ENCODE data around the gene TTLL7. TPM values are rescaled to one million over a fixed set of nuclear protein-coding genes. Genes with fewer than 3 reads are reported as not detected.

TTLL7 gene
- total RNA-seq, 6 donors from 2014 or later: 7.5 to 44.3 (median 21.9) TPM

DNA sequence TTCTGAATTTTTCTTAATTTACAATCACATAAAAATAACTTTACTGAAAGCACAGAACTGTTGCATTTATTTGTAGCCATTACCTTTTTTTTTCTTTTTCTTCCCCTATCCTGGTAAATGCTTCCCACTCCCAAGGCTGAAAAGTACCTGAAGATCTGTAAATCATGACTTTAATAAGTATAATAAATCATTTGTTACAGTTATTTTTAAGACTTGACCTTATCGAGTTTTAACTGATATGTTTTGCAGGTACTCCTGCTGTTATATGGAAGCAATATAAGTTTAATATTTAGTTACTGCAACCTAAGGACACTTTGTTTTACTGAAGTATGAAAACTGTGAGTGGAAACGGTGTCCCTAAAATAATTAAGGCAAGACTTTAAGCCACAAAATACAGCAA lies 142.6 kb downstream of the TTLL7 start:
- no peak overlapping the region for H3K27ac ChIP-seq
- H3K9me3 ChIP-seq: no peaks in the 10 kb centered on the region
- 81 to 92% methylated on average over 2 of the region's 2 CpGs for WGBS, 2 donors
- no peaks in the 10 kb centered on the region for H3K36me3 ChIP-seq
- ATAC-seq (ENCODE audit: low FRiP score in 2 of 2) (no peak), DNase-seq (no peak)
- no peak for TF ChIP-seq EP300 (IDR thresholded peaks at IDR 0.05)
- TF ChIP-seq, protein P1, sequence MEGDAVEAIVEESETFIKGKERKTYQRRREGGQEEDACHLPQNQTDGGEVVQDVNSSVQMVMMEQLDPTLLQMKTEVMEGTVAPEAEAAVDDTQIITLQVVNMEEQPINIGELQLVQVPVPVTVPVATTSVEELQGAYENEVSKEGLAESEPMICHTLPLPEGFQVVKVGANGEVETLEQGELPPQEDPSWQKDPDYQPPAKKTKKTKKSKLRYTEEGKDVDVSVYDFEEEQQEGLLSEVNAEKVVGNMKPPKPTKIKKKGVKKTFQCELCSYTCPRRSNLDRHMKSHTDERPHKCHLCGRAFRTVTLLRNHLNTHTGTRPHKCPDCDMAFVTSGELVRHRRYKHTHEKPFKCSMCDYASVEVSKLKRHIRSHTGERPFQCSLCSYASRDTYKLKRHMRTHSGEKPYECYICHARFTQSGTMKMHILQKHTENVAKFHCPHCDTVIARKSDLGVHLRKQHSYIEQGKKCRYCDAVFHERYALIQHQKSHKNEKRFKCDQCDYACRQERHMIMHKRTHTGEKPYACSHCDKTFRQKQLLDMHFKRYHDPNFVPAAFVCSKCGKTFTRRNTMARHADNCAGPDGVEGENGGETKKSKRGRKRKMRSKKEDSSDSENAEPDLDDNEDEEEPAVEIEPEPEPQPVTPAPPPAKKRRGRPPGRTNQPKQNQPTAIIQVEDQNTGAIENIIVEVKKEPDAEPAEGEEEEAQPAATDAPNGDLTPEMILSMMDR (IDR thresholded peaks at IDR 0.05): no peak
- TF ChIP-seq POLR2A (IDR thresholded peaks at IDR 0.05): no peak
- TF ChIP-seq POLR2AphosphoS5 (IDR thresholded peaks at IDR 0.05): no peak
- H3K27me3 ChIP-seq: no peaks in the 10 kb centered on the region
- no peak overlapping the region for H3K4me3 ChIP-seq
- H3K4me1 ChIP-seq: peaks cover 0 to 10% (median 0%) of the 10 kb centered on the region in 4 donors

GRCh38 chr1:83854456-83854855 lies 144.5 kb downstream of the TTLL7 start:
- no peaks in the 10 kb centered on the region for H3K9me3 ChIP-seq
- WGBS, 2 donors: 83 to 100% methylated on average over 1 of the region's 1 CpG

GRCh38 chr1:83850834-83851233 lies 148.1 kb downstream of the TTLL7 start:
- TF ChIP-seq, protein P1 (IDR thresholded peaks at IDR 0.05): no peak
- TF ChIP-seq POLR2AphosphoS5 (IDR thresholded peaks at IDR 0.05): no peak
- TF ChIP-seq EP300 (IDR thresholded peaks at IDR 0.05): no peak
- TF ChIP-seq POLR2A (IDR thresholded peaks at IDR 0.05): no peak
- Histone ChIP-seq H3K9me3 (no peaks in the 10 kb centered on the region), H3K27ac (no peak overlapping the region), H3K4me1 (no peaks in the 10 kb centered on the region), H3K36me3 (no peaks in the 10 kb centered on the region), H3K4me3 (no peak overlapping the region), H3K27me3 (no peaks in the 10 kb centered on the region)
- ATAC-seq (ENCODE audit: low FRiP score in 2 of 2) (no peak), DNase-seq (no peak)
- WGBS, 2 donors: 88 to 94% methylated on average over 3 of the region's 3 CpGs

More at GRCh38 chr1:83854456-83854855, 144.5 kb downstream of the TTLL7 start:
- Histone ChIP-seq H3K4me3 (no peak overlapping the region), H3K36me3 (no peaks in the 10 kb centered on the region), H3K27ac (no peak overlapping the region), H3K27me3 (no peaks in the 10 kb centered on the region), H3K4me1 (no peaks in the 10 kb centered on the region)
- ATAC-seq (ENCODE audit: low FRiP score in 2 of 2) (no peak), DNase-seq (no peak)
- TF ChIP-seq EP300 (IDR thresholded peaks at IDR 0.05) (no peak), POLR2AphosphoS5 (IDR thresholded peaks at IDR 0.05) (no peak), POLR2A (IDR thresholded peaks at IDR 0.05) (no peak)
- TF ChIP-seq, protein P1 (IDR thresholded peaks at IDR 0.05): no peak

GRCh38 chr1:83849191-83850061 lies 149.5 kb downstream of the TTLL7 start:
- Histone ChIP-seq H3K4me1 (no peaks in the 10 kb centered on the region), H3K27ac (no peak overlapping the region), H3K36me3 (no peaks in the 10 kb centered on the region), H3K4me3 (no peak overlapping the region), H3K9me3 (no peaks in the 10 kb centered on the region), H3K27me3 (no peaks in the 10 kb centered on the region)
- DNase-seq (no peak), ATAC-seq (ENCODE audit: low FRiP score in 2 of 2) (no peak)
- TF ChIP-seq, protein P1 (IDR thresholded peaks at IDR 0.05): no peak
- TF ChIP-seq EP300 (IDR thresholded peaks at IDR 0.05) (no peak), POLR2A (IDR thresholded peaks at IDR 0.05) (no peak), POLR2AphosphoS5 (IDR thresholded peaks at IDR 0.05) (no peak)
- WGBS, 2 donors: 94 to 97% methylated on average over 3 of the region's 3 CpGs
